H1 (cell line): ENCODE measurements around the gene CCDC71. TPM values are rescaled to one million over a fixed set of nuclear protein-coding genes. Genes with fewer than 3 reads are reported as not detected.

ENCODE experiments used
- PHF8 ChIP-seq: fragments of 200-600 bp; sonication (generic); conservative IDR thresholded peaks from 2 replicates; pipeline ENCODE4 v1.7.1; 2012; ENCODE audit warnings: low read depth, mild to moderate bottlenecking, inconsistent platforms, low read length, moderate library complexity
- RXRA ChIP-seq: IDR thresholded peaks from 2 replicates; pipeline ENCODE4 v1.6.1; 2011; ENCODE audit warnings: low read depth, mild to moderate bottlenecking, low read length, moderate library complexity; ENCODE audit not compliant: insufficient read depth
- SP2 ChIP-seq: IDR thresholded peaks from 2 replicates; pipeline ENCODE4 v1.6.1; 2012; ENCODE audit warnings: mild to moderate bottlenecking, low read length, inconsistent platforms
- TBP ChIP-seq: IDR thresholded peaks from 2 replicates; pipeline ENCODE4 v1.6.1; 2011; ENCODE audit warnings: low read depth, low read length, improper control_type of control experiment
- polyA plus RNA-seq, 7 experiments: library from polyadenylated mRNA; depleted of rRNA in 3 of 7; stranded (reverse) in 5 of 7; unstranded in 2 of 7; fragments of >200 nt in 5 of 7; fragments of 200-250 nt in 2 of 7; gene quantifications; 1 replicate in 5 of 7; 2 replicates in 1 of 7; 4 replicates in 1 of 7; pipeline versions ENCODE4 v1.2.1 to v1.2.3, GENCODE V29; 2011 to 2013; ENCODE audit warnings: missing spikeins in 2 of 7, mixed read lengths in 2 of 7
- total RNA-seq: library from RNA; stranded (reverse); fragmentation: NEBNext Ultra II Directional; extraction: Animal tissue kit (Norgen Biotek cat#: 25700); gene quantifications from 2 replicates; pipeline ENCODE4 v1.2.1, GENCODE V29; 2021
- TF ChIP-seq, protein P1 (sequence below): IDR thresholded peaks from 2 replicates; pipeline ENCODE4 v1.6.1; 2011; ENCODE audit warnings: low read length, improper control_type of control experiment

CCDC71 gene
- total and polyA plus RNA-seq, 2 of the 8 experiments (the other 6 are each of a cell fraction or from before 2014, with no cell fraction given), result 26.7 to 57.4 TPM

DNA sequence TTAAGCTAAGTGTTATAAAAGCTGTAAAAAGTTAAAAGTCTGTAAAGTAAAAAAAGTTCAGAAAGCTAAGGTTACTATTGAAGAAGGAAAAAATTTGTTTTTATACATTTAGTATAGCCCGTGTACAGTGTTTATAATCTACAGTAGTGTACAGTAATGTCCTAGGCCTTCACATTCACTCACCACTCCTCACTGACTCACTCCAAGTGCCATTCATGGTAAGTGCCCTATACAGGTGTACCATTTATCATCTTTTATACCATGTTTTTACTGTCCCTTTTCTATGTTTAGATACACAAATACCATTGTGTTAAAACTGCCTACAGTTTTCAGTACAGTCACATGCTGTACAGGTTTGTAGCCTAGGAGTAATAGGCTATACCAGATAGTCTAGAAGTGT is 8.8 kb downstream of the CCDC71 start (continued):
- TF ChIP-seq, protein P1, sequence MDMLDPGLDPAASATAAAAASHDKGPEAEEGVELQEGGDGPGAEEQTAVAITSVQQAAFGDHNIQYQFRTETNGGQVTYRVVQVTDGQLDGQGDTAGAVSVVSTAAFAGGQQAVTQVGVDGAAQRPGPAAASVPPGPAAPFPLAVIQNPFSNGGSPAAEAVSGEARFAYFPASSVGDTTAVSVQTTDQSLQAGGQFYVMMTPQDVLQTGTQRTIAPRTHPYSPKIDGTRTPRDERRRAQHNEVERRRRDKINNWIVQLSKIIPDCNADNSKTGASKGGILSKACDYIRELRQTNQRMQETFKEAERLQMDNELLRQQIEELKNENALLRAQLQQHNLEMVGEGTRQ, result no peak
- TF ChIP-seq SP2, result no peak
- no peak for TF ChIP-seq RXRA
- TF ChIP-seq PHF8, result no peak
- TF ChIP-seq TBP, result no peak
